T-helper 1 cell treated with Interleukin-12 subunit alpha and Interleukin-12 subunit beta and Interleukin-4 antibody, amounts not matched to agents 30 ng/mL and 1 ng/mL, for 36 hours (primary cell): ENCODE data around the gene ZRSR2. TPM values are rescaled to one million over a fixed set of nuclear protein-coding genes. Genes with fewer than 3 reads are reported as not detected.
"Not testable (repeated sequence)": the region's sequence is repeated elsewhere in the genome, so short reads cannot be mapped to it uniquely, and the experiment has no call there.

Experiments used
- intact Hi-C: fragments of 100-400 bp; cut with micrococcal nuclease; formaldehyde crosslinking; loops from one replicate; pipeline ENCODE4 v1.15.1; 2024
- total RNA-seq: library from RNA; stranded (reverse); gene quantifications from 2 replicates; pipeline ENCODE4 v1.2.3, GENCODE V29; 2022

Gene ZRSR2, protein sequence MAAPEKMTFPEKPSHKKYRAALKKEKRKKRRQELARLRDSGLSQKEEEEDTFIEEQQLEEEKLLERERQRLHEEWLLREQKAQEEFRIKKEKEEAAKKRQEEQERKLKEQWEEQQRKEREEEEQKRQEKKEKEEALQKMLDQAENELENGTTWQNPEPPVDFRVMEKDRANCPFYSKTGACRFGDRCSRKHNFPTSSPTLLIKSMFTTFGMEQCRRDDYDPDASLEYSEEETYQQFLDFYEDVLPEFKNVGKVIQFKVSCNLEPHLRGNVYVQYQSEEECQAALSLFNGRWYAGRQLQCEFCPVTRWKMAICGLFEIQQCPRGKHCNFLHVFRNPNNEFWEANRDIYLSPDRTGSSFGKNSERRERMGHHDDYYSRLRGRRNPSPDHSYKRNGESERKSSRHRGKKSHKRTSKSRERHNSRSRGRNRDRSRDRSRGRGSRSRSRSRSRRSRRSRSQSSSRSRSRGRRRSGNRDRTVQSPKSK
- 22.0 and 23.4 TPM in 2 replicates for total RNA-seq

DNA sequence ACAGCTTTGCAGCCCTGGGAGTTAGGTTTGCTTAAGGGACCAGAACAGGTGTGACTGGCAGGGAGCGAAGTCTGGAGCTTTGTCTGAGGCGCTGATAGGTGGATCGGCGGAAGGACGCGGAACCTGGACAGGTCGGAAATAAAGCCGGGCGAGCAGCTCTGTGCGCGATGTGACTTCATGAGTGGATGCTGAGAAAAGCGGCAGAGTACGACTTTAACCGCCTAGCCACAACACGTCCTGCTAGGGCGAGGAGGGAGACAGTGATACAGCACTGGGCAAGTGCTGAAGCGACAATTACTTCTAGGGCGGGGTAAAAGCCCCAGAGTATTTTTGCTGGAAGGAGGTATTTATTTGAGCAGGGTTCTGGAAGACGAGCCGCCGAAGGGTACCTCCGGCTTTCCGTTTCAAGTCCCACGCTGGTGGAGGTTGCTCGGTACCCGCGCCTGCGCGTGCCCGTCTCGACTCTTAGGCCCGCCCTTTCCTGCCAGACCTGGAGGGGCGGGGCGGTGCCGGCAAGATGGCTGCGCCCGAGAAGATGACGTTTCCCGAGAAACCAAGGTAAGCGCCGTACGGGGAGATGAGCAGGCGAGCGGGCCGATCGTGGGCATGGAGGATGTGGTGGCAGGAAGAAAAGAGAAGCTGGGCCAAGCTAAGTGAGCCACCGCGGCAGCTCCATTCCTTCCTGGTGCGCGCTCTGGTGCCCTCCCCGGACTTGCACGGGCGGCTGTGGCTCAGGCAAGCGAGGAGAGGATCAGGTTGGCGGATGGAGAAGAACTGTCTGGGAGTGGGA lies at the start of gene ZRSR2:
Gene ZRSR2 (plus strand): TSS at position 506 of the 790 bp plus-strand sequence. CDS start 12 bp downstream, at position 518.
- intact Hi-C loops: loop anchor here (1.0 to 2.0 kb wide), 13 partner anchors 8 to 1080 kb away; partner anchors contain the start of genes CA5B, PIGA, PIR and RBBP7

GRCh38 chrX:15744181-15744867 lies 46.0 kb upstream of the ZRSR2 start:
- intact Hi-C loops: no loop called here

DNA sequence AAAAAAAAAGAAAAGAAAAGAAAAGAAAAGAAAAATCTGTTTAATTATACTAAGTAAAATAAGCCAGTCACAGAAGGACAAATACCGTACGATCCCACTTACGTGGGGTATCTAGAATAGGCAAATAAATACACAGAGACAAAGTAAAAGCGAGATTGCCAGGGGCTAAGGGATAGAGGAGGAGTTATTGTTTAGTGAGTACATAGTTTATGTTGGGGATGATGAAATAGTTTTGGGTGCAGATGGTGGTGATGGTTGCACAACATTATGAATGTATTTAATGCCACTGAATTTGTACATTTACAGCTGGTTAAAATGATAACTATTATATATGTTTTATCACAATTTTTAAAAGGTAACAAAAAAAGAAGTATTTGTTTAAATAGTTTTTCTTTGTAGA lies 45.1 kb upstream of the ZRSR2 start:
- intact Hi-C loops: no loop called here

- intact Hi-C loops: not testable (repeated sequence)
Measured at GRCh38 chrX:15746651-15747050, 43.6 kb upstream of the ZRSR2 start.

DNA sequence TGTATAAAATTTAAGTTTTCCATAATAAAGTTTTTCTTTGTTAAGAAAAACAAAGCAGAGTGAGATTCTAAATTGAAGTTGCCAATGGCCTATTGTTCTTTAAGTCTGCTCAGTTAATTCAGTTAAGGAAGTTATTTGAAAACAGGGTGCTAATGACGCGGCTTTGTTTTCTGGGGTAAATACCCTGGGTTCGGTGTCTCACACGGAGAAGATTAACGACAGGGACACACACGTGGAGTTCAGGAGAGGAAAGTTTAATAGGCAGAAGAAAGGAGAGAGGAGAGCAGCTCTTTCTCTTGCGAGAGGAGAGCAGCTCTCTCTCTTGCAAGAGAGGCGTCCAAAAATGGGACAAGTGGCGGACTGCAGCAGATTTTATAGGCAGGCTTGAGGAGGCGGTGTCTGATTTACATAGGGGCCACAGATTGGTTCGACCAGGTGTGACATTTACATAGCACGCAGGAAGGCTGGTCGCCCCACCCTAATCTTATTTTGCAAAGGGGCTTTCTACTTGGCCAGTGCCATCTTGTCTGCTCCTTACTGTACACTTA lies 42.6 kb upstream of the ZRSR2 start:
- intact Hi-C loops: no loop called here

- intact Hi-C loops: no loop called here
Measured at GRCh38 chrX:15748841-15749240, 41.4 kb upstream of the ZRSR2 start.

DNA sequence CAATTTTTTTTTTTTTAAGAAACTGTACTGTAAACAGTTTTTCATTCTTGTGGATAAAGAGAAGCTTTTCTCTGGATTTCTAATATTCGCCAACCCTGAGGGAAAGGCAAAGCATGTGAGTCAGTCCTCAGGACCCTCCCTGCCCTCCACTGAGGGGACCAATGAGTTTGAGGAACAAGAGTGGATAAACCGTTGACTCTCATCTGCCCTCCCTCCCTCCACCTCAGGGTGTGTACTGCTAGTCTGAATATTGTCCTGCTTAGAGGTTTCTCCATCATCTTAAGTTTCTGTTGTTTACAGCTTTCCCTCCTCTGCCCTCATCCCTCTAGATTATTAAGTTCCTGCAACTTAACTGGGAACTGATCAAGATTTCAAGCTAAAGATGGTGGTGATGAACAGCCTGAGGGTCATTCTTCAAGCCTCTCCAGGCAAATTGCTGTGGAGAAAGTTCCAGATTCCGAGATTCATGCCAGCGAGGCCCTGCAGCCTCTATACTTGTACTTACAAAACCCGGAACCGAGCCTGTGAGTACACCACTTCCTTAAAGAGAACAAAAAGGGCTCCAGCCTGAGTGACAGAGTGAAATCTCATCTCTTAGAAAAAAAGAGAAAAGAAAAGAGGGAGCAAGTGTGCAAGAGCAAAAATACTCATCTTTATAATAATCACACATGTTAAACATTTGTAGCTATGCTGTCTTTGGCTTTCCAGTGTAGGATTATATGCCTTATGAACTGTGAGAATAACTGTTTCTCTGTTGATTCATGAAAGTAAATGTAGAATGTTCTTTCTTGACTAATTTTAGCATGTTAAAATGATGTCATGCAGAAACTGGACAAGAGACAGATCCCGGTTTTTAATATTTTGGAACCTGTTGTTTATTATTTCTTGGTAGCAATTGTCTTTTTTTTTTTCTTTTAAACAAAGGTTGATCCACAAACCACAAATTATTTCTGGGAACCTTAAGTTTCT lies 40.4 kb upstream of the ZRSR2 start:
- intact Hi-C loops: loop anchor here (1.0 to 5.0 kb wide), 3 partner anchors 12 to 413 kb away; partner anchors contain the start of genes CA5B and PIGA

DNA sequence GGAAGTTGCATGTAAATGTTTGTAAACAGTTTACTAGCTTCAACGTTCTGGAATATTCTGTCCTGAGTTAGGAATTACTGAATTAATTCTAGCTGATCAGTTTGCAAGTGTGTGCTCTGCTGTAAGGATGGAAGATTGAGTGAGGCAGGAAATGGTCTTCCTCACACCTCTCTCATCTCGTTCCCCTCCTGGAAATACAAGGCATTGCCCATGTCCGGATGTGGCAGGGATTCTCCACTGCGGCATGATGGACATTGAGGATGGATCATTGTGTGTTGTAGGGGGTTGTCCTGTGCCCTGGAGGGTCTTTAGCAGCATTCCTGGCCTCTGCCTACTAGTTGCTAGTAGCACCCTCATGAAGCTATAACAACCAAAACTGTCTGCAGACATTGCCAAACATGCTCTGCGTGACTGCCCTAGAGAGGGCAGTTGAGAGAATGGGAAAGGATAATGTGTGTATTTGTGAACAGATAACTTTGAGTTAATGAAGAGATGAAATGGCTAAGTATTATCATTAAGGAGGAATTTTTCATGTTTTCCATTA lies 39.6 kb upstream of the ZRSR2 start:
- intact Hi-C loops: loop anchor here (1.0 to 5.0 kb wide), 7 partner anchors 12 to 969 kb away; partner anchors contain the start of genes CA5B, PIGA, SYAP1 and ZRSR2

- intact Hi-C loops: loop anchor here (1.0 to 5.0 kb wide), 6 partner anchors 39 to 968 kb away; partner anchors contain the start of genes PIGA, SYAP1 and ZRSR2
Measured at GRCh38 chrX:15751155-15751819, 39.0 kb upstream of the ZRSR2 start.

DNA sequence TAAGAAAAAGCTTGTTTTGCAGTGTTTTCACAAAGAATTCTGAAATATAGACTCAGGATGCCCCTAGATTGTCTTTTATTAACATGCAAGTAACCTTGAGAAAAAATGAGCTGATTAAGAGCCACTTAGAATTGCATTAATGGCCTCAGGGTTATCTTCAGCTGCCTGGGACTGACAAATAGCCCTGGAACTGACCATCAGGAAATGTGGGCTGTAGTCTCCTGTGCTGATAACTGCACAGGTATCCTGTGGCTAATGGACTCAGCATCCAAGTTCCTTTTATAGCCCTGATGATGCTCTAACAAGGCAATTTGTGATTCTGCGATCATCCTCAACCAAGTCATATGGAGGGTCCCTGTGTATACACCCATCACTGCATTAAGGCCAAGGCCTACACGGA lies 35.2 kb upstream of the ZRSR2 start:
- intact Hi-C loops: no loop called here

DNA sequence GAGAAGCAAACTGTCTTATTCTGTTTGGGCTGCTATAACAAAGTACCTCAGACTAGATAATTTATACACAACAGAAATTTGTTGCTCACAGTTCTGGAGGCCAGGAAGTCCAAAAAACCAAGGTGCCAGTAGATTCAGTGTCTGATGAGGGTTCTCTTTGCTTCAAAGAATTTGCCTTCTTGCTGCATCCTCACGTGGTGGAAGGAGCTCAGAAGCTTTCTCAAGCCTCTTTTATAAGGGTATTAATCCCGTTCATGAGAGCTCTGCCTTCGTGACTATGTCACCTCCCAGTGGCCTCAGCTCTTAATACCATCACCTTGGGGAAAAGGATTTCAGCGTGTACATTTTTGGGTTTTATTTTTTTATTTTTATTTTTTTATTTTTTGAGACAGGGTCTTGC lies 32.1 kb upstream of the ZRSR2 start:
- intact Hi-C loops: no loop called here

DNA sequence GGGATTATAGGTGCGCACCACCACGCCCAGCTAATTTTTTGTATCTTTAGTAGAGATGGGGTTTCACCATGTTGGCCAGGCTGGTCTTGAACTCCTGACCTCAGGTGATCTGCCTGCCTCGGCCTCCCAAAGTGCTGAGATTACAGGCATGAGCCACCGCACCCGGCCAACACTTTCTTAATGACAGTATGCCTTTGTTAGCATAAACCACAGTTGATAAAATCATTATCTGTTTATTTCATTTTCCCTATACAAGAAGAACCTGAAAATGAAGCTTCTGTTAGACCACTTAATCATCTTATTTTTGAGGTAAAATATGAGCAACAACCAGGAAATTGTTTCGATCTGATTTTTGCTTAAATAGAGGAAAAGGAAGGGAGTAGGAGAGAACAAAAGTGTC lies 30.4 kb upstream of the ZRSR2 start:
- intact Hi-C loops: loop anchor here (2.0 kb wide), 2 partner anchors 73 to 677 kb away; no protein-coding TSS in a partner anchor

GRCh38 chrX:15761564-15762191 lies 28.6 kb upstream of the ZRSR2 start:
- intact Hi-C loops: loop anchor here (1.0 to 2.0 kb wide), 10 partner anchors 29 to 934 kb away; partner anchors contain the start of genes GRPR and ZRSR2

GRCh38 chrX:15769300-15769954 lies 20.9 kb upstream of the ZRSR2 start:
- intact Hi-C loops: no loop called here

- intact Hi-C loops: loop anchor here (1.0 to 2.0 kb wide), 2 partner anchors 8 to 107 kb away; partner anchors contain the start of gene ZRSR2
Measured at GRCh38 chrX:15781961-15782699, 8.2 kb upstream of the ZRSR2 start.

GRCh38 chrX:15785176-15785750 lies 5.0 kb upstream of the ZRSR2 start:
- intact Hi-C loops: no loop called here

DNA sequence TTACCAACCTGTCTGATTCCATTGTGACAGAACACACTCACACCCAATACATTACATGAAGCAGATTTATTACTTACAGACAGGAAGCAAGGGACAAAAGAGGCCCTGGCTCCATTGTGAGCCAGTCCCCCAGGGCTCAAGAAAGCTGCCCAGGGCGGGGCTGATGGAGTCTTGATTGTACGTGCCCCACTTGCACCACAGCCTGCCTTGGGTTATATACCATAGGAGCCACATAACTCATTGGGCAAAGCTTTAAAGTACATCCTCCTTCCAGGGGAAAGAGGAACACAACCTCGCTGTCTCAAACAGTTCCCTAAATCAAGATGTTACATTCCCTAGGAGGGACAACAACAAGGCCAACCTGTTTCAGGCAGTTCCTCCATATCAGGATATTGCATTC lies 3.4 kb upstream of the ZRSR2 start:
- intact Hi-C loops: no loop called here
